GM19397 (cell line): ENCODE measurements around the gene ACTC1.

ENCODE experiments used
- ATAC-seq: cut with Tn5 transposase; IDR thresholded peaks from one replicate; pipeline ENCODE4 v1.9.1; 2021; ENCODE audit warnings: mild to moderate bottlenecking, moderate library complexity; ENCODE audit not compliant: unreplicated experiment

ACTC1 gene

GRCh38 chr15:34759992-34760391, 35.4 kb downstream of the ACTC1 start:
- ATAC-seq, result no peak

- no peak for ATAC-seq
These were observed 36.0 kb downstream of the ACTC1 start for GRCh38 chr15:34759347-34759746.

- ATAC-seq, result no peak
These were observed 38.1 kb downstream of the ACTC1 start for GRCh38 chr15:34757262-34757661.

- no peak for ATAC-seq
These were observed 40.0 kb downstream of the ACTC1 start for GRCh38 chr15:34755419-34755773.

GRCh38 chr15:34754674-34755418, 40.5 kb downstream of the ACTC1 start, which contains the start of gene GJD2:
Gene GJD2, minus strand, starts transcription at chr15:34754998. Its CDS starts 510 bp downstream, at chr15:34754488.
- ATAC-seq, result no peak

GRCh38 chr15:34754171-34754601, 41.2 kb downstream of the ACTC1 start:
- ATAC-seq, result no peak

GRCh38 chr15:34753236-34753894, 42.0 kb downstream of the ACTC1 start:
- ATAC-seq, result no peak

- ATAC-seq, result no peak
These were observed 45.7 kb downstream of the ACTC1 start for GRCh38 chr15:34749691-34750090.
